Esophagus squamous epithelium (tissue), 4 donors: ENCODE data around the gene WWC1.

Experiments
- POLR2A ChIP-seq, 4 donors: fragments of 450-650 bp; IDR thresholded peaks; one replicate each; pipeline ENCODE4 v1.6.1; 2017; ENCODE audit warnings: antibody characterized with exemption in 4 of 4, mild to moderate bottlenecking in 4 of 4, moderate library complexity in 3 of 4
- TF ChIP-seq, protein P1 (sequence below), 6 experiments: fragments of 450-650 bp in 4 of 6; fragments of 200-600 bp in 2 of 6; sonication (generic) in 2 of 6; IDR thresholded peaks; one replicate each; pipeline ENCODE4 v1.5.1; 2016 to 2019; ENCODE audit warnings: antibody characterized with exemption in 6 of 6, mild to moderate bottlenecking in 4 of 6, moderate library complexity in 4 of 6

DNA sequence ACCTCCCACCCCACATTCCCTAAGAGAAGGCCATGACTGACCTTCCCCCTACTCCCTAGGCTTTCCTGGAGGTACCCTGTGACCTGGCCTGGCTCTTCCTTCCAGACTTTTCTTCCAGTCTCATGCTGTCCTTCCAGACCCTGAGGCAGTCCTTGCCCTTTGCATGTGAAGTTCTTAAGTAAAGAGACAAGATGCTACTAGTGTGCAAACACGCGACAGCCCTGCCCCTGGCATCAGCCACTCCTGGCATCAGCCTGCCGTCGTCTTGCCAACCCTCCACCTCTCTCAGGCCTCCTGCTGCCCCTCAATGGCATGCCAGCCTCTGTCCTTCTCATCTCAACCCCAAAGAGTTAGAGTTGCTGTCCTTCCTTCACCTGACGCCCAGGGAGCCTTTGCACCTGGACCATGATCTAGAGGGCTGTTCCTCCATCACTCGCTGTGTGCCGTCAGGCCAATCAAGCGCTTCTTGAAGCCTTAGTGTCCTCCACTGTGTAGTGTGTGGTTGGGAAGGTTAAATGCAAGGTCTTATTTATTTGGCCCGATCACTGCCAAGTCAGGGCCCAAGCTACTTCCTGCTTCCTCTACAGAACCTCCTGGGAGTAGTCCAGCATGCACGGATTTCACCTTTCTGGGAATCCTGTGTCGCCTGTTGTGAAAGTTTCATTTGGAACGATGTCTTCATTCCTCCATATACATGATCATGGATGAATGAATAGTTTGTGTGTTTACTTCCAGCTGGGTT is 61.9 kb downstream of the WWC1 start:
- no peak for TF ChIP-seq POLR2A (IDR thresholded peaks at IDR 0.05)
- TF ChIP-seq, protein P1, sequence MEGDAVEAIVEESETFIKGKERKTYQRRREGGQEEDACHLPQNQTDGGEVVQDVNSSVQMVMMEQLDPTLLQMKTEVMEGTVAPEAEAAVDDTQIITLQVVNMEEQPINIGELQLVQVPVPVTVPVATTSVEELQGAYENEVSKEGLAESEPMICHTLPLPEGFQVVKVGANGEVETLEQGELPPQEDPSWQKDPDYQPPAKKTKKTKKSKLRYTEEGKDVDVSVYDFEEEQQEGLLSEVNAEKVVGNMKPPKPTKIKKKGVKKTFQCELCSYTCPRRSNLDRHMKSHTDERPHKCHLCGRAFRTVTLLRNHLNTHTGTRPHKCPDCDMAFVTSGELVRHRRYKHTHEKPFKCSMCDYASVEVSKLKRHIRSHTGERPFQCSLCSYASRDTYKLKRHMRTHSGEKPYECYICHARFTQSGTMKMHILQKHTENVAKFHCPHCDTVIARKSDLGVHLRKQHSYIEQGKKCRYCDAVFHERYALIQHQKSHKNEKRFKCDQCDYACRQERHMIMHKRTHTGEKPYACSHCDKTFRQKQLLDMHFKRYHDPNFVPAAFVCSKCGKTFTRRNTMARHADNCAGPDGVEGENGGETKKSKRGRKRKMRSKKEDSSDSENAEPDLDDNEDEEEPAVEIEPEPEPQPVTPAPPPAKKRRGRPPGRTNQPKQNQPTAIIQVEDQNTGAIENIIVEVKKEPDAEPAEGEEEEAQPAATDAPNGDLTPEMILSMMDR (IDR thresholded peaks at IDR 0.05) = no peak
